Liver (tissue), 9 donors: ENCODE measurements around the gene FLVCR2. TPM values are rescaled to one million over a fixed set of nuclear protein-coding genes. Genes with fewer than 3 reads are reported as not detected.

Experiments
- DNase-seq: peaks from one replicate; pipeline ENCODE4 v3.0.0-alpha.2; 2017; ENCODE audit warnings: low spot score
- H3K27ac ChIP-seq, 2 donors: one replicate each; pipeline ENCODE4 v1.7.0; 2013; ENCODE audit warnings: inconsistent platforms in 2 of 2, low read length in 2 of 2, control low read depth in 1 of 2, low read depth in 1 of 2, mild to moderate bottlenecking in 1 of 2
- H3K27me3 ChIP-seq, 4 donors: one replicate each; pipeline versions ENCODE4 v1.6.1 to v1.7.0; 2013; ENCODE audit warnings: low read length in 3 of 4, inconsistent platforms in 1 of 4, mild to moderate bottlenecking in 1 of 4, moderate library complexity in 1 of 4; ENCODE audit not compliant: control insufficient read depth in 4 of 4, insufficient read depth in 4 of 4
- H3K36me3 ChIP-seq, 4 donors: one replicate each; pipeline versions ENCODE4 v1.6.1 to v1.7.0; 2013; ENCODE audit warnings: low read length in 3 of 4, mild to moderate bottlenecking in 3 of 4, low read depth in 1 of 4, moderate library complexity in 1 of 4; ENCODE audit not compliant: control insufficient read depth in 4 of 4, insufficient read depth in 3 of 4
- H3K4me1 ChIP-seq, 4 donors: one replicate each; pipeline versions ENCODE4 v1.6.1 to v1.7.0; 2013; ENCODE audit warnings: low read length in 3 of 4, mild to moderate bottlenecking in 3 of 4, moderate library complexity in 1 of 4; ENCODE audit not compliant: control insufficient read depth in 4 of 4, insufficient read depth in 4 of 4
- H3K4me3 ChIP-seq, 3 donors: one replicate each; pipeline versions ENCODE4 v1.6.1 to v1.7.0; 2013; ENCODE audit warnings: low read length in 3 of 3, control low read depth in 1 of 3, low read depth in 1 of 3, mild to moderate bottlenecking in 1 of 3
- H3K9ac ChIP-seq, 2 donors: one replicate each; pipeline ENCODE4 v1.7.0; 2013; ENCODE audit warnings: low read length in 2 of 2, mild to moderate bottlenecking in 2 of 2, moderate library complexity in 2 of 2, control low read depth in 1 of 2, low read depth in 1 of 2
- H3K9me3 ChIP-seq, 4 donors: one replicate each; pipeline versions ENCODE4 v1.6.1 to v1.7.0; 2013; ENCODE audit warnings: low read length in 3 of 4; ENCODE audit not compliant: control insufficient read depth in 4 of 4
- EGR1 ChIP-seq, 2 donors: IDR thresholded peaks; 2 replicates each; pipeline ENCODE4 v1.6.1; 2016 to 2018; ENCODE audit warnings: antibody characterized with exemption in 2 of 2, low read depth in 2 of 2
- FOXA1 ChIP-seq: IDR thresholded peaks from 2 replicates; pipeline ENCODE4 v1.6.1; 2016; ENCODE audit warnings: antibody characterized with exemption
- FOXA2 ChIP-seq: IDR thresholded peaks from 2 replicates; pipeline ENCODE4 v1.6.1; 2016; ENCODE audit warnings: antibody characterized with exemption
- GABPA ChIP-seq, 2 donors: IDR thresholded peaks in 1 of 2; conservative IDR thresholded peaks in 1 of 2; 2 replicates each; pipeline ENCODE4 v1.6.1; 2016; ENCODE audit warnings: antibody characterized with exemption in 2 of 2, mild to moderate bottlenecking in 1 of 2, moderate library complexity in 1 of 2
- HNF4A ChIP-seq, 2 donors: conservative IDR thresholded peaks; 2 replicates each; pipeline ENCODE4 v1.6.1; 2016; ENCODE audit warnings: antibody characterized with exemption in 2 of 2, mild to moderate bottlenecking in 2 of 2
- HNF4G ChIP-seq: IDR thresholded peaks from 2 replicates; pipeline ENCODE4 v1.6.1; 2016; ENCODE audit warnings: antibody characterized with exemption
- JUND ChIP-seq, 2 donors: IDR thresholded peaks; 2 replicates each; pipeline ENCODE4 v1.6.1; 2016; ENCODE audit warnings: antibody characterized with exemption in 2 of 2
- MAX ChIP-seq: IDR thresholded peaks from 2 replicates; pipeline ENCODE4 v1.6.1; 2016; ENCODE audit warnings: antibody characterized with exemption
- NR2F2 ChIP-seq: IDR thresholded peaks from 2 replicates; pipeline ENCODE4 v1.6.1; 2016; ENCODE audit warnings: antibody characterized with exemption
- RAD21 ChIP-seq, 2 donors: IDR thresholded peaks; 2 replicates each; pipeline ENCODE4 v1.6.1; 2016; ENCODE audit warnings: antibody characterized with exemption in 2 of 2, mild to moderate bottlenecking in 2 of 2
- REST ChIP-seq: IDR thresholded peaks from 2 replicates; pipeline ENCODE4 v1.6.1; 2016; ENCODE audit warnings: antibody characterized with exemption, mild to moderate bottlenecking
- RXRA ChIP-seq, 2 donors: IDR thresholded peaks; 2 replicates each; pipeline ENCODE4 v1.6.1; 2017 to 2018; ENCODE audit warnings: antibody characterized with exemption in 2 of 2, mild to moderate bottlenecking in 1 of 2
- SP1 ChIP-seq: IDR thresholded peaks from 2 replicates; pipeline ENCODE4 v1.6.1; 2018; ENCODE audit warnings: antibody characterized with exemption, mild to moderate bottlenecking
- TAF1 ChIP-seq: conservative IDR thresholded peaks from 2 replicates; pipeline ENCODE4 v1.6.1; 2016; ENCODE audit warnings: antibody characterized with exemption, mild to moderate bottlenecking
- ZBTB33 ChIP-seq: IDR thresholded peaks from 2 replicates; pipeline ENCODE4 v1.6.1; 2016; ENCODE audit warnings: antibody characterized with exemption
- WGBS: extraction: QIAGEN DNeasy Blood & Tissue Kit; methylation state at CpG from one replicate; pipeline ENCODE4 v1.1.7; 2013; 5-methylcytosine and 5-hydroxymethylcytosine counted together
- polyA plus RNA-seq, 2 donors: library from polyadenylated mRNA; stranded (reverse) in 1 of 2; unstranded in 1 of 2; fragments of 200-250 nt in 1 of 2; fragments of >200 nt in 1 of 2; fragmentation: Nextera tagmentation in 1 of 2; extraction: Ambion mirVana in 1 of 2; gene quantifications; one replicate each; pipeline versions ENCODE4 v1.2.1 to v1.2.3, GENCODE V29; 2013 to 2015
- total RNA-seq, 2 donors: library from RNA; depleted of rRNA; stranded (reverse); fragments of >200 nt; gene quantifications; one replicate each; pipeline ENCODE4 v1.2.3, GENCODE V29; 2014
- TF ChIP-seq, protein P1 (sequence below): IDR thresholded peaks from 2 replicates; pipeline ENCODE4 v1.6.1; 2016; ENCODE audit warnings: antibody characterized with exemption
- donor health status: healthy.
- donor health status: healthy.
- donor health status: healthy.
- donor health status: healthy.
- donor health status: healthy.

FLVCR2 gene
- total and polyA plus RNA-seq, 4 donors: 8.7 to 13.1 (median 11.3) TPM

DNA sequence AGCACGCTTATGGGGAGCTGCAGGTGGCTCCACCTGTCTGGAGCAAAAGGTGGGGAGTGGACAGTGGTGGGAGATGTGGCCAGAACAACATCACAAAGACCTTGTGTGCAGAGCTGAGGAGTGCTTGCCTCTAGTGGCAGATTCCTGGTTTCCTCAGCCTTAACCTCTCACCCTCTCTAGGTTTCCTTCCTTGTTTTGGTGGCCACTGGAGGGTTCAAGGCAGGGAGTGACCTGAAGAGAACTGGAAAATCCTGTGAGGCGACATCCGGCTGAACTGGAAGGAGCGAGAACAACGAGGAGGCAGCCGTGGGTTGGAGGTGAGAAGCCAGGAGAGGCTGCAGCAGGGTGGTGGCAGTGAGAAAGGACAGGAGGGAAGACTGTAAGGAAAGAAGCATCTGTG, 6.3 kb upstream of the FLVCR2 start (continued):
- no peak for TF ChIP-seq REST
- no peak for TF ChIP-seq HNF4G

- Histone ChIP-seq H3K4me1 (peaks cover 0 to 37% (median 25%) of the 10 kb centered on the region in 4 donors), H3K9ac (no peak overlapping the region), H3K9me3 (no peaks in the 10 kb centered on the region), H3K4me3 (no peak overlapping the region), H3K27me3 (no peaks in the 10 kb centered on the region), H3K36me3 (no peaks in the 10 kb centered on the region), H3K27ac (peak overlapping the region in 1 of 2 donors; percentile 96)
- no peak for TF ChIP-seq HNF4G
- TF ChIP-seq FOXA1: no peak
- TF ChIP-seq MAX: no peak
- TF ChIP-seq GABPA (IDR thresholded peaks at IDR 0.05 in 1 of 2, conservative IDR thresholded peaks at IDR 0.05 in 1 of 2): no peak
- TF ChIP-seq RXRA (IDR thresholded peaks at IDR 0.05): no peak
- TF ChIP-seq RAD21 (IDR thresholded peaks at IDR 0.05): no peak
- no peak for TF ChIP-seq TAF1
- TF ChIP-seq ZBTB33: no peak
- TF ChIP-seq, protein P1, sequence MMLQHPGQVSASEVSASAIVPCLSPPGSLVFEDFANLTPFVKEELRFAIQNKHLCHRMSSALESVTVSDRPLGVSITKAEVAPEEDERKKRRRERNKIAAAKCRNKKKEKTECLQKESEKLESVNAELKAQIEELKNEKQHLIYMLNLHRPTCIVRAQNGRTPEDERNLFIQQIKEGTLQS: no peak
- DNase-seq: no peak
- 78% methylated on average over 3 of the region's 3 CpGs for WGBS
These were observed 1.3 kb upstream of the FLVCR2 start for GRCh38 chr14:75577090-75577489.

DNA sequence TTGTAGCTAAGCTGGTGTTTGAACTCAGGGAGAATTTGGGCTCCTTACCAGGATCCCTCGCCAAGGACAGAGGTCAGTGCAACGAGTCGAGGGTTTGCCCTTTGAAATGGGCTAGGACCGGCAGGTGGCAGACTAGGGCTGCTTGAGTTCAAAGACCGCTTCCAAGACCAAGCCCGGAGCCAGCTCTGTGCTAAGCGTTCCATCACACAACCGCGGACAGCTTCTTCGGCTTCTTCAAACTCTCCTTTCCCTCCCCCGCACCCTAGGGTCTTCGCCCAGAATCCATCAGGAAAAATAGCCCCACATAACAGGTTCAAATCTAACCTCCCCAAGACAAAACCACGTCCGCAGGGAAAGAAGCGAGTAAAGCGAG, 705 bp upstream of the FLVCR2 start:
- Histone ChIP-seq H3K9me3 (no peaks in the 10 kb centered on the region), H3K9ac (peak overlapping the region; percentile 34 to 95), H3K4me1 (peaks cover 2 to 37% (median 25%) of the 10 kb centered on the region in 4 donors), H3K27ac (peak overlapping the region; percentile 89 to 96), H3K4me3 (peak overlapping the region; percentile 56 to 83 (median 73)), H3K36me3 (no peaks in the 10 kb centered on the region), H3K27me3 (no peaks in the 10 kb centered on the region)
- peak; percentile 72 for DNase-seq
- under 1% methylated on average over 16 of the region's 16 CpGs for WGBS
- TF ChIP-seq EGR1 (IDR thresholded peaks at IDR 0.05; ENCODE audit: low read depth in 2 of 2) (no peak), RAD21 (IDR thresholded peaks at IDR 0.05) (peak; percentile 93 to 94), REST (peak; percentile 10), ZBTB33 (no peak), HNF4G (peak; percentile 76), GABPA (IDR thresholded peaks at IDR 0.05 in 1 of 2, conservative IDR thresholded peaks at IDR 0.05 in 1 of 2) (no peak), JUND (IDR thresholded peaks at IDR 0.05) (no peak), FOXA2 (no peak), SP1 (peak; percentile 80), HNF4A (conservative IDR thresholded peaks at IDR 0.05) (peak; percentile 77 to 95), NR2F2 (peak; percentile 90), FOXA1 (no peak), RXRA (IDR thresholded peaks at IDR 0.05) (peak; percentile 77 to 95)
- TF ChIP-seq, protein P1: no peak
